Activated CD8-positive, alpha-beta memory T cell treated with anti-CD3 and anti-CD28 coated beads, Interleukin-2, amount 50 U/mL, for 24 hours (primary cell): ENCODE measurements around the gene ZCCHC10.
"Not testable (repeated sequence)": the region's sequence is repeated elsewhere in the genome, so short reads cannot be mapped to it uniquely, and the experiment has no call there.

Experiments
- DNase-seq: peaks from one replicate; pipeline ENCODE4 v3.0.0-alpha.2; 2020; ENCODE audit errors: extremely low read depth

Gene ZCCHC10

DNA sequence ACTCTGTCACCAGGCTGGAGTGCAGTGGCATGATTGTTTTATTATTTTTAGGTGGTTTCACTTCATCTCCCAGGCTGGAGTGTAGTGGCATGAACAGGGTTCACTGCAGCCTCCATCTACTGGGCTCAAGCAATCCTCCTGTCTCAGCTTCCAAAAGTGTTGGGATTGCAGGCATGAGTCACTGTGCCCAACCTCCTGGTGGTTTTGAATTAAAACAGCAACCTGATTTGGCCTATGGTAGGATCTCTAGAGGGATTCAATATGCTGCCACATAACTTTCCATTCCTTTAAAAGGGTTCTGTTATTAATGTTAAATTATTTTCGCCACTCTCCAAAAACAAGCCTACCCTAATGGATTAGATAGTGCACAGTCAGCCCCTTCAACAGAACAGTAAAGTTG lies 15.6 kb upstream of the ZCCHC10 start:
- no peak for DNase-seq

DNA sequence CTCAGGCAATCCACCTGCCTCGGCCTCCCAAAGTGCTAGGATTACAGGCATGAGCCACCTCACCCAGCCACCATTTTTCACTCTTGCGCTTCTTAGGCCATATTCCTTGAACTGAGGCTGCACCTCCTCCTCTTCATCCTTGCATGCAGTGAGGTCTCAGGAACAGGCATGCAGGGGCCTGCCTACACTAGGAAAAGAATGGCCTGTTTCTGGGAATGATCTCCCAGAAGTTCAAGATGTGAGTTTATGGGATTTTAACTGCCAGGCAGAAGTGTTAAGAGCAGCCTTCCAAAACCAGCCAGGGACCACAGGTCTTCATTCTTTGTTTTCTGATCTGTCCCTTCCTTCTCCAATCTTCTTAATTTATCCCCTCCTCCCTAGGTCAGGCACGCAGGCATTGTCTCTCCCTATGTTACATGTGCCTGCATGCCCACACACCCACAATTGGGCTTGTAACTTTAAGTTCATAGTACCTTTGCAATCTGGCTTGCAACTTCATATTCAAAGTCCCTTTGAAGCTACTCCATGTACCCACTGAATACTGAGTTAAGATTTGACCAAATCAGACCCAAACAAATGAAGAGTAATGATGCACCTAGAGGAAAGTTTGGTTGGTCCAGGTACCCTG lies 14.9 kb upstream of the ZCCHC10 start:
- DNase-seq = no peak

DNA sequence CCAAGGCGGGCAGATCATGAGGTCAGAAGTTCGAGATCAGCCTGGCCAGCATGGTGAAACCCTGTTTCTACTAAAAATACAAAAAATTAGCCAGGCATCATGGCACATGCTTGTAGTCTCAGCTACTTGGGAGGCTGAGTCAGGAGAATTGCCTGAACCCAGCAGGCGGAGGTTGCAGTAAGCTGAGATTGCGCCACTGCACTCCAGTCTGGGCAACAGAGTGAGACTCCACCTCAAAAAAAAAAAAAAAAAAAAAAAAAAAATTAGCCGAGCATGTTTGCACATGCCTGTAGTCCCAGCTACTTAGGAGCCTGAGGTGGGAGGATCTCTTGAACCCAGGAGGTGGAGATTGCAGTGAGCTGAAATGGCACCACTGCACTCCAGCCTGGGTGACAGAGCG lies 10.3 kb upstream of the ZCCHC10 start:
- not testable (repeated sequence) for DNase-seq

DNA sequence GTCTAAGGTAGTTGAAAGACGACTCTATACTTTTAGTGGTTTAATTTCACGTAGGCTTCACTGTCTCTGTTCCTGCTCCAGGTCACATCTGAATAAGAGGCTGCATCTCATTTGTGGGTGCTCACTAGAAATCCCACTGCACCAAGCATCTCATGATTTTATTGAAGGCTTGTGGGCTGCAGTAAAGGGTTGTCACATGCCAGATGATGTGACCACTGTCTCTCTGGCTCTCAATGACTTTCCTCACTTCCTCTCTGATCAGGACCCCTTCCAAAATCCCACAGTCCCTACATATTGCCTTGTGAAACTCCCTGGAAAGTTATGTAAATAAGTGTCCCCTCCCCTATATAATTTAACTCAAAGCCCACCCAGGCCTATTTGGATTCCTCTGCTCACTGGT lies 8.9 kb upstream of the ZCCHC10 start:
- no peak for DNase-seq

DNA sequence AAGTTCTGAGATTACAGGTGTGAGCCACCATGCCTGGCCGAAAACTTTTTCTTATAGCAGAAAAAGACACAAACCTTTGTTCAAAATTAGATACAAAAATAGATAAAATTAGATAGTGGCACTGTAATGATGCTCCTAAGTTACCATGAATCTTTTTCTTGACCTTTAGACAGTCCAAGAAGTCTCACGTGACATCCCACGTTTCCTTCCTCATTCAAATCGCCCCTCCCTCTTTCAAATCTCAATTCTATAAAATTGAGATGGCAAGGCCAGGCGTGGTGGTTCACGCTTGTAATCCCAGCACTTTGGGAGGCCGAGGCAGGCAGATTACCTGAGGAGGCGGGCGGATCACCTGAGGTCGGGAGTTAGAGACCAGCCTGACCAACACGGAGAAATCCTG lies 7.7 kb upstream of the ZCCHC10 start:
- DNase-seq = no peak

DNA sequence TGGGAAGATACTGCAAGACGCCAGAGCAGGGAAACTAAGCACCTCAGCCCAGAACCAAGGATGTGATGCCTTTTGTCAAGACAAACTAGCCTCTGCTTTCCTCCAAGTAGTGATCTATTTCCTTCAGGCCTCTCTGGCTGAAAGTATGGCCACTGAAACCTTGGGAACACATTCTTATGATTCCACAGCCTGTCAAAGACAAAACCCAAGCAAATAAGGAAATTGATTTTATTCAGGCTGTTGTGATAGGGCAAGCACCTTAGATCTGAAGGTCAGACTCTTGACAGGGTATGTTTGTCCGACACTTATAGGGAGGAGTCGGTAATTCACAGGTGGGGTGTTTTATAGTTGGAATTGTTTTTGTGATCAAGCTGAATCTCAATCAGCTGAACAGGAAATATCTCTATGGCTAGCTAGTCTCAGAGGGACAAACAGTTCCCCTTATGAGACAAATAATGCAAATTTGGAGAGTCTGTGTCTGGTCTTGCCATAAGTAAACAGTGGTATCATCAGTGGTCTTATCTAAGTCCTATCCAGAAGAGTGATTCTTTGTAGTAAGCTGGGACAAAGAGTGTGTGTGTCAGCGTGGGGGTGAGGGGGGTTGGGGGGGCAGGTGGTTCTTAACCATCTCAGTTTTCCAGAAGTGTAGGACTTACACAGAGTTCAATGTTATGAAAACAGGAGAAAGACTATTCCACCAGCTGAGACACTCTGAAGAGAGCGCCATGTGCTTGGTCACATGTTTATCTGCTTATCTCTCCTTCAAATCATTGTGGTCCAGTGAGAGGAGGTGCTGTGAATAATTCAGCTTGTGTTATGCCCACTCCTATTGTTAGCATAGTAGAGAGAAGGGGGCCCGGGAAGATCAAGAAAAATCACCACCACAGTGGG lies 6.7 kb upstream of the ZCCHC10 start:
- DNase-seq = no peak

DNA sequence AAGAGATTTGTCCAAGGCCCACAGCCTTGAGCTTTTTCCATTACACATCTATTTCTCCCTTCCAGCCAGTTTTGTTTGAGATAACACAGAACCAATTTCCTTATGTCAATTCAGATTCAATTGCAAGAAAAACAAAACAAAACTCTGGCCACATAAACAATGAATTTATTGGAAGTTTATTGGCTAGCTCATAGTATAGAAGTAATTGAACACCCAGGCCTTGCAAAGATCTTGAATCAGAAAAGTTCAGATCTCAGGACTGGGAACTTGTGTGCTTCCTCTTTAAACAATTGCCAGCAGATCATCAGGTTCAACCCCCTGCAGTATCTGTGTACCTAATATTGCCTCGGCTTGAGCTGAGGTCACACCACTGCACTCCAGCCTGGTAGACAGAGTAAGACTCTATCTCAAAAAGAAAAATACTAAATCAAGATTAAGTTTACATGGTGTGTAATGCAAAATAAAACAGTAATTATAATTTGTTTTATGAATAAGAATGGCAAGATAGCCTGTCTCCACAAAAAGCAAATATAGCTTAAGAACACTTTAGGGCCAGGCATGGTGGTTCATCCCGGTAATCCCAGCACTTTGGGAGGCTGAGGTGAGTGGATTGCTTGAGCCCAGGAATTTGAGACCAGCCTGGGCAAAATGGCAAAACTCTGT lies 4.1 kb upstream of the ZCCHC10 start:
- DNase-seq = no peak

DNA sequence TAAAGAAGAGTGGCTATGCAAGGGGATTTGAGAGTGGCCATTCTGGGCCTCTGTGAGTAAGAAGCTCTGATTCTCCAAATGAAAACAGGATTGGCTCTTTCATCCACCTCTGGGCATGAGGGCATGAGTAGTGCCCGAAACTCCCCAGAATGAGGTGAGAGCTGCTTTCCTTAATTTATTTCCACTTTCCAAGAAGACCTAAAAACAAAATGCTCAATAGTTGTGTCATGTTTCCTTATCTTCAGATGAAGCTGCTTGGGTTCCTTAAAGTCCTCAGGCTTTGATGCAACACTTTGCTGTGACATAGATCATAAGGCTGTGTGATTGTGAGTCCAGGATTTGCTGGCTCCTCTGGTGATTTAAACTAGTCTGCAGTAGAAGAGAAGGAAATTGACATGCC lies 3.1 kb upstream of the ZCCHC10 start:
- DNase-seq = no peak

DNA sequence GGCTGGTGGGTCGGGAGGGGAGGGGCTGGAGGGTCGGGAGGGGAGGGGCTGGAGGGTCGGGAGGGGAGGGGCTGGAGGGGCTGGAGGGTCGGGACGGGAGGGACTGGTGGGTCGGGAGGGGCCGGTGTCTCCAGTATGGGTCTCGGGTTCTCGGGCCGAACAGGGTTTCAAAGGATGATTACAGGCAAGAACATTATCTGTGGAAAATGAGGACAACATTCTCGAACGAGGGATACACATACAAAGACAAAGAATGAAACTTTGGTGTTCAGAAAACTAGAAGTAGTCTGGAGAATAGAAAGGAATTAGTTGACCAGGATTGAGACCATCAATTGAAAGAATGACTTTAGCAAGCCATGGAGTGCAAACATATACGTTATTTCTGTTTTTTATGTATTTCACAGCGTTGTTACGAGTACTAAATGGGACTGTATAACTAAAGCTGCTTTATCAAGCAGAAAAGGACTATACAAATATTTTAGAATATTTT lies 360 bp upstream of the ZCCHC10 start:
- DNase-seq = no peak

DNA sequence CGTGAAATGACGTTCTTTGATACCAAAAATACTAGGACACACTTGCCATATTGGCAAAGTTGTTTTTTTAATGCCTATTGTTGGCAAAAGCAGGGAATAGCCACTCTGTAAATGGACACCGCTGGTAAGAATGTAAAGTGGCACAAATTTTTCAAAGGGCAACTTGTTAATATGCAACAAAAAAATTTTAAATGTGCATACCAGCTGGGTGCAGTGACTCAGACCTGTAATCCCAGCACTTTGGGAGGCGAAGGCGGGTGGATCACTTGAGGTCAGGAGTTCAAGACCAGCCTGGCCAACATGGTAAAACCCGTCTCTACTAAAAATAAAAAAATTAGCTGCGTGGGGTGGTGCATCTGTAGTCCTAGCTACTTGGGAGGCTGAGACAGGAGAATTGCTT lies 6.9 kb downstream of the ZCCHC10 start:
- not testable (repeated sequence) for DNase-seq

DNA sequence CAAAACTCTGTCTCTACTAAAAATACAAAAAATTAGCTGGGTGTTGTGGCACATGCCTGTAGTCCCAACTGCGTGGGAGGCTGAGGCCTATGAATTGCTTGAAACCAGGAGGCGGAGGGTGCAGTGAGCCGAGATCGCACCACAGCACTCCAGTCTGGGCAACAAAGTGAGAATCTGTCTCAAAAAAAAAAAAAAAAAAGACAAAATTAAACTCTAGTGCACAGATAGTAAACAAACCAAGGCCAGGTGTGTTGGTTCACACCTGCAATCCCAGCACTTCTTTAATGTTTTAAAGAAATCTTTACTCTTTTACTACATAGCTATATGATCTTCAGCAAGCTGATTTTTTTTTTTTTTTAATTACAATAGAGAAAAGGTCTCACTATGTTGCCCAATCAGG lies 8.4 kb downstream of the ZCCHC10 start:
- no peak for DNase-seq

DNA sequence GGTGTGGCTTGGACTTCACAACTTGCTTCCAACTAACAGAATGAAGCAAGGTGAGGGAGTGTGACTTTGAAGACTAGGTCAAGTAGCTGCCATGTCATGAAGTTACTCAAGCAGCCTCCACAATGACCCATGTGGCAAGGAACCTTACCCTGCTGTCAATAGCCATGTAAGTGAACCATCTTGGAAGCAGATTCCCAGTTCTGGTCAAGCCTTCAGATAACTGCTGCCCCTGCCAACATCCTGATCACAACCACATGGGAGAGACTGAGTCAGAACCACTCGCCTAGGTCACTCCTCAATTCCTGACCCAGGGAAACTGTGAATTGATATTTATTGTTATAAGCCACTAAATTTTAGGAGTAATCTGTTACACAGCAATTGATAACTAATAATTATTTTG lies 10.9 kb downstream of the ZCCHC10 start:
- no peak for DNase-seq

DNA sequence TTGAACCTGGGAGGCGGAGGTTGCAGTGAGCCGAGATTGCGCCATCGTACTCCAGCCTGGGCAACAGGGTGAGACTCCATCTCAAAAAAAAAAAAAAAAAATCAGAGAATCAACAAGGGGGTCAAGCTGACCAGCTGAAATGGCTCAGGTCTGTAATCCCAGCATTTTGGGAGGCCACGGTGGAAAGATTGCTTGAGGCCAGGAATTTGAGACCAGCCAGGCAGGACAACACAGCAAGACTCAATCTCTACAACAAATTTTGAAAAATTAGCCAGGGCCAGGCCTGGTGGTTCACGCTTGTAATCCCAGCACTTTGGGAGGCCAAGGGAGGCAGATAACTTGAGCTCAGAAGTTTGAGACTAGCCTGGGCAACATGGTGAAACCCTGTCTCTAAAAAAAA lies 17.9 kb downstream of the ZCCHC10 start:
- DNase-seq = not testable (repeated sequence)

DNA sequence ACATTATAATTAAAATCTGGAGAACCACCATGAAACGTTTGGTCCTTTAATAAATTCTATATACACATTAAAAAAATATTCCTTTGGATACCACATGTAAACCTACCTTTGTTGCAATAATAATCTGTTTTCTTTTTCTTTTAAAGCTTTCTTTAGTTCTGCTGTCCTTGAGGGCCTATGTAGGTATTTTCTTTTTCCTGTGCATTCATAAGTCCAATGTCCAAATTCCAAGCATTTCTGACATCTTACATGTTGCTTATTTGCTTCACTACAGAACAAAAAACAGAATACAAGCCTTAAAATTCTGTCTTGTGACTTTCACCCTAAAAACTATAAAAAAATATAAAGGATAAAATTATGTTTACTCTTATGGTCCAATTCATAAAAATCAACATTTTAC lies 19.7 kb downstream of the ZCCHC10 start:
- DNase-seq = no peak

DNA sequence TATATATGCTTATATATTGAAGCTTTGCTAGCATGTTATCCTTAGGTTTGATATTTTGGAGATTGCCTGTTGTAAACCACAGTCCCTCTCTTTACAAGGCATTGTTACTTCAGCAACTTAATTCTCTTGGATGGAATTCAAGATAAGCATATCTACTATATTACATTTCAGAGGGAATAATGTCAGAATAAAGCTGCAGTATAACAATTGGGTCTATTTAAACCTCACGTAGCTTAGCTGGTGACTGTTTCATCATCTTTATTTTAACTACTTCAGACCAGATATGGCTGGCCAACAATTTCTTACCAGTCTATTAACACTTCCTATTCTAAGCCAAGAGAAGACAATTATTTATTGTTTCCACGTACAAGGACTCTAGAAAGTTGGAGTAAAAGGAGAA lies 27.1 kb downstream of the ZCCHC10 start:
- no peak for DNase-seq

DNA sequence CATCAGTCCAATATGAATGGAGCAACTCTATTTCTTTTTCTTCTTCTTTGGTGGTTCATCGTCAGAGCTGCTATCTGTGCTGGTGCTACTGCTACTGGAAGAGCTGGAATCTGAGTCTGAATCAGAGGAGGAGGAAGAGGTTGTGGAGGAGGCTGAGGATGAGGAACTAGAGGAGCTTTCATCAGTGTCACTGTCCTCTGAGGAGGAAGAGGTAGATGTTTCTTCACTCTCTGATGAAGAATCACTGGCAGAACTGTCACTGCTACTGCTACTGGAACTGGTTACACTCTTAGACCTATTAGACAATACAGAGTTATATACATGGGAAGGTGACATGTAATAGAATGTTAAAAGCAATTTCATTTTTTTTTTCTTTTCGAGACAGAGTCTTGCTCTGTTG lies 27.8 kb downstream of the ZCCHC10 start:
- DNase-seq = no peak

DNA sequence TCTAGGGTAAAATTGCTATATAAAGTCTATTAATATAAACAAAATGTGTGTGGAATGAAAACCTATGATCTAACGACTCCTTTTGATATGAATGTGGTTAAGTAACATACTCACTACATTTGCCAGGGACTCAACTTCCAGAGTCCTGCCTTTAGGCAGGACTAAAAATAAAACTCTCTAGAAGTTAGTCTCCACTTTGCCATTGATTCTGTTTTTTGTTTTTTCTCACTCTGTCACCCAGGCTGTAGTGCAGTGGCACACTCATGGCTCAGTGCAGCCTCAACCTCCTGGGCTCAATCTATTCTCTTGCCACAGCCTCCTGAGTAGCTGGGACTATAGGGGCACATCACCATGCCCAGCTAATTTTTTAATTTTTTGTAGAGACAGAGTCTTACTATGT lies 30.0 kb downstream of the ZCCHC10 start:
- DNase-seq = no peak

DNA sequence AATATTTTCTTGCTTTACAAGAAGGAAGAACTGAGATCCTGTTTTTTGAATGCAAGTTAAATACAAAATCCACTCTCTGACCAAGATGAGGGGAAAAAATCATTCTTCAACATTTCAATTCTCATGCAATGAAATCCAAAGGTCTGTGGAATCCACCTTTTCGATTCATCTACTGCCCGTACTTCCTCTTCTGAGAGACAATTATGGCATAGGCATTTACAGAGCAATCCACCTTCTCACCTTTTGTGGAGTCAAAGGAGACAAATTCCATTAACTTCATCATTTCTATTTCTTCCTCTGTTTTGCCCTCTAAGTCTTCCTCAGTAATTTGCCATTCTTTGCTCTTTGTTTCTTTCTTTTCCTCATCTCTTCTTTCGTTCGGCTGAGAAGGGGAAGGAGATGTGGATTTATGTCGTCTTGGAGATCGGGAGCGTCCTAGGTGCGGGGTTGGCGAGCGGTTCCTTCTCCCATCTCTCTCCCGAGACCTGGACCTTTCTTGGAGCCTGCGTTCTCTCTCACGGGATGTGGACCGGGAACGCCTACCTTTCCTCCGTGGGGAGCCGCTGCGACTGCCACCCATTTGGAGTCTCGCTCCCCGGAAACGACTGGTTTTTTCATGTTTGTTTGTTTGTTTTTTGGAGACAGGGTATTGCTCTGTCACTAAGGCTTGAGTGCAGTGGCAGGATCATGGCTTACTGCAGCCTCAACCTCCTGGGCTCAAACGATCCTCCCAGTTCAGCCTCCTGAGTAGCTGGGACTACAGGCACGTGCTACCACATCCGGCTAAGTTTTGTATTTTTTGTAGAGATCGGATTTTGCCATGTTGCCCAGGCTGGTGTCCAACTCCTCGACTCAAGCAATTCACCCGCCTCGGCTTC lies 38.6 kb downstream of the ZCCHC10 start:
- no peak for DNase-seq

DNA sequence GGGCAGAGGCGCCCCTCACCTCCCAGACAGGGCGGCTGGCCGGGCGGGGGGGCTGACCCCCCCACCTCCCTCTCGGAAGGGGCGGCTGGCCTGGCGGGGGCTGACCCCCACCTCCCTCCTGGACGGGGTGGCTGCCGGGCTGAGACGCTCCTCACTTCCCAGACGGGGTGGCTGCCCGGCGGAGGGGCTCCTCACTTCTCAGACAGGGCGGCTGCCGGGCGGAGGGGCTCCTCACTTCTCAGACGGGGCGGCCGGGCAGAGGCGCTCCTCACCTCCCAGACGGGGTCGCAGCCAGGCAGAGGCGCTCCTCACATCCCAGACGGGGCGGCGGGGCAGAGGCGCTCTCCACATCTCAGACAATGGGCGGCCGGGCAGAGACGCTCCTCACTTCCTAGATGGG lies 43.4 kb downstream of the ZCCHC10 start:
- DNase-seq = not testable (repeated sequence)

DNA sequence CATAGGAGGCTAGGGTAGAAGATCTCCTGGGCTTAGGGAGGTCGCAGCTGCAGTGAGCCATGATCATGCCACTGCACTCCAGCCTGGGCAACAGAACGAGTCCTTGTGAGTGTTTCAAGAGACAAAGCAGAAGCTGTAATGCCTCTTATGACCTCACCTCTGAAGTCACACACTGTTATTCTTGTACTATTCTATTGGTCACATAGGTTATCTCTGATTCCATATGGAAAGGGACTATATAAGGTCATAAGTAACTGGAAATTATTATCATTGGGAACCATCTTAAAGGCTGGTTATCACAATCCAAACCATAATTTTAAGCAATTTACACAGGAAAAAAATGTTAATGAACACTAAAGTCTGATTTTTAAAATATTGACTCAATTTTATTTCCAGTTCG lies 45.1 kb downstream of the ZCCHC10 start:
- no peak for DNase-seq

DNA sequence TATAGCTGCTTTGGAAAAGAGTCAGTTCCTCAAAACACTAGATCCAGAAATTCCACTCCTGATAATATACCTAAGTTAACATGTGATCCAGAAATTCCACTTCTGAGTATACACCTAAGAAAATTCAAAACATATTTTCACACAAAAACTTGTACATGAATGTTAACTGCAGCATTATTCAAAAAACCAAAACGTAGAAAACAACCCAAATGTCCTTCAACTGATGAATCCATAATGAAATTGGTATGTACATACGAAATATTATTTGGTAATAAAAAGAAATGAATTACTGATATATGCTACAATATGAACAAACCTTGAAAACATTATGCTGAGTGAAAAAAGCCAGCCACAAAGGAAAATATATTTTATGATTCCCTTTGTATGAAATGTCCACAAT lies 46.4 kb downstream of the ZCCHC10 start:
- DNase-seq = no peak
